GM19397 (cell line): ENCODE results near the gene CTTNBP2NL.

ENCODE experiments used
- ATAC-seq: cut with Tn5 transposase; IDR thresholded peaks from one replicate; pipeline ENCODE4 v1.9.1; 2021; ENCODE audit warnings: mild to moderate bottlenecking, moderate library complexity; ENCODE audit not compliant: unreplicated experiment

CTTNBP2NL gene

DNA sequence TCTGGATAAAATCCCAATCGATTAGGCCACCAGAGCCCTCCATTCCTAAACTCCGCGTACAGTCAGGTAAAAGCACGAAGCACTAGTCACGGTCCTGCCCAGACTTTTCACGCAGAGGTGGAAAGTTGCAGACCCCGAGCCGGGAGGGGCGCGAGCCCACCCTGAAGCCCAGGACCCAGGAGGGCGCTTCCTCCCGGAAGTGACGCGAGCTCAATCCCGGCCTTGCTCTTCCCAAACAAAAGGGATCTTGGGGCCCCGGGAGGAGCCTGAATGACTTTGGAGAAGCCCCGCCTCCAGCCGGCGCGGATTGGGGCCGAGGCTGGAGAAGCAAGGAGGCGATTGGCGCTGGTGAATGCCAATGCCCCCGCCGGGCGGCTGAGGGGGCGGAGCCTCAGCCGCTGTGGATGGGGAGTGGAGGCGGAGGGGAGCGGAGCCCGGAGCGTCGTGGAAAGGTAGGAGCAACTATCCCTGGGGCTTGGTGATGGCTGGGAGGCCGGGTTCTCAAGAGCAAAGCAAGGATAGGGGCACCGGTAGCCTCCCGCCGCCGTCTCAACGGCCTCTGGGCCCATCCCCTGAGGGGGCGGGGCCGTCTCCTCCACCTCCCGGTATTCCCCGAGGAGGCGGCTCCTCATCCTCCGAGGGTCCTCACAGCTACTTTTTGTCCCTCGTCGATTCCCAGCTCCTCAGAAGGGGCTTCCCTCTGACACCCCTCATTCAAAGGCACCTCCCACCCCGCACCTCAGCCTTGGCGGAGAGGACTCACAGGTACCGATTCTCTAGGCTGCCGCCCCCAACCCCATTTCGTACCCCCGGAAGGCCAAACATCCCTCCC, at the start of gene CTTNBP2NL:
Gene CTTNBP2NL, plus strand, starts transcription at position 394 of the 832 bp plus-strand sequence. CDS start 19,952 bp downstream, outside the sequence.
- peak; percentile 82 for ATAC-seq

GRCh38 chr1:112346801-112347350, 49.1 kb upstream of the CTTNBP2NL start:
- no peak for ATAC-seq

DNA sequence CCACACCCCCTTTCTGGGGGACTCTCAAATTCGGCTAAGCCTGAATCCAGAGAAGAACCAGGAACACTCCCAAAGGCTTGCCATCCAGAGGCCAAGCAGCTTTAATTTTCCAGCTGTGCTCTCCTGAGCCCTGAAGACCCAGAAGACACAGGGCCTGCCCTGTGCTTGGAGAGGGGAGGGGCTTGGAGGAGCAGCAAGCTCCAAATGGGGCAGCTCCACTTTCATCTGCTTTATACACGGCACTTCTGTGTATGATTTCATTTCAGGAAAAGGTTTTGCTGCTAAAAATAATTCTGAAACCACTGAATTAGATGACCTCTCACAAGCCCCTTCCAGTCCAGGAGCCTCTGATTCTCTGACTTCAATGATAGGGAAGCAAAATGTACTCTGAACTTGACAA, 39.2 kb upstream of the CTTNBP2NL start:
- ATAC-seq = no peak

- no peak for ATAC-seq
Measured at GRCh38 chr1:112357467-112357866, 38.5 kb upstream of the CTTNBP2NL start.

DNA sequence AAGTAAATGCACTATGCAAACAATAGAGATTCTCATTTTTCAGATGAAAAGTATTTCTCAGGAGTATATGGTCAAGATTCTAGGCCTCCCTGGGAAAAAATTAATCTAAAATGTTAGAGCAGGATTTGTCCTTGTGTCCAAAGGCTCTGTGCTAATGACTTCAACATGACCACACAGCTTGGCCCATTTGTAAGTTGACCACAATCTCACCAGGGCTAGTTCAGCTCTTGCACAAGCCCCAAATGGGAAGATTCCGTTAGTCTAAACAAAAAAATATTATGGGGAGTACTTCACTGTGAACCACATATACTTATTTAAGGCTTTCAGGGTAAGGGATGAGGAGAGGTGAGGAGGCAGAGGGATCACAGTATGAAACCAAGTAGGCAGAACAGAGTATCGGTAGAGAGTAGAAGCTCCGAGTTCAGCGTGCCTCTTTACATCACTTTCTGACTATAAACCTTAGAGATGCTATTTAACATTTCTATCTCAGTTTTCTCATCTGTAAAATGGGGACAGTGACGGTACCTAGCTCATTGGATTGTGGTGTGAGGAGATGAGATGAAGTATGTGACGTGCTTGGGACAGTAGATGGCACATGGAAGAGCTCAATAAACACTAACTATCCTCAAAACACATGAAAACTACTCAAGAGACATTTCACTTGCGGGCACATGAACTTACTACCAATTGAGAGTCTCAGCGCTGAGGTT, 37.8 kb upstream of the CTTNBP2NL start:
- no peak for ATAC-seq

DNA sequence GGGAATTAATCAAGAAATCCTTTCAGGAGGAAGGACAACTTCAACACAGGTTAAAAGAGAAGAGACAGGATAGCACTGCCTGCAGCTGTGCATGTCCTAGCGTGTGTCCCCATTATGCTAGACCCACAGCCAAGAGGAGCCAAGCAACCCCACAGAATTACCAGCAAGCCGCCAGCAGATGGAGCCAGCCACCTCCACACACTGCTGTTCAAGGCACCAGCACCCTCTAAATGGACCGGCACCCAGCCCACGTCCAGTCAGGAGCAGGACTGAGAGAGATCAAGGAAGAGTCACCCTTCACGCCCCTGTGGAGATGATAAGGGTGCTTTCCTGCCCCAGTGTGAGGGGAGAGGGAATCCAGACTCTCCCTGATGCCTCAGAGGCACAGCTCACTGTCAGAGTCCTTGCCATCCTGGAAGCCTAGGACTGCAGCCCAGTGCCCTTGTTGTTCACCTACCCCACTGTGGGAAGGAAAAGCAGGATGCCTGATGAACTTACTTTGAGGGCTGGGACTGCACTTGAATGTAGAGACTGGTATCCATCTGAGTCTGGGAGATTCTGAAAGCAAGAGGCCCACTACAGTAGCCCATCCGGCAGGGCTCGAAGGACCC, 37.1 kb upstream of the CTTNBP2NL start:
- no peak for ATAC-seq

- no peak for ATAC-seq
Measured at GRCh38 chr1:112359961-112360767, 35.9 kb upstream of the CTTNBP2NL start.

DNA sequence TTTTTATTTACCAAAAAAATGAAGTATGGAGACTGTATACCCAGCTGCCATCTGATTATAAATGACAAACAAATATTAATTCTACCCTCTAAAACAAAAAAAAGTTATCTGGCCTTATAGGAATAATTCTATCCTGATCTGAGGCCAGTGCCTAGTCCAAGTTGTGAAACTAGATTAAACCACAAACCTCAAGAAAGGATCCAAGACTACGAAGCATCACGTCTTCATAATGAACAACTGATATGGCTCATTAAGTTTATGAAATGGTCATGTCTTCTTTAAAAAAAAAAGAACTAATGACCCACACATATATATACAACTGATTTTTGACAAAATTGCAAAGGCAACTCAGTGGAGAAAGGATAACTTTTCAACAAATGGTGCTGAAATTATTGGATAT, 32.4 kb upstream of the CTTNBP2NL start:
- ATAC-seq = no peak

GRCh38 chr1:112368198-112368597, 27.8 kb upstream of the CTTNBP2NL start:
- no peak for ATAC-seq

- peak; percentile 98 for ATAC-seq
Measured at GRCh38 chr1:112369392-112370285, 26.4 kb upstream of the CTTNBP2NL start.

GRCh38 chr1:112370996-112371395, 25.0 kb upstream of the CTTNBP2NL start:
- ATAC-seq = no peak

- no peak for ATAC-seq
Measured at GRCh38 chr1:112371775-112372174, 24.2 kb upstream of the CTTNBP2NL start.

DNA sequence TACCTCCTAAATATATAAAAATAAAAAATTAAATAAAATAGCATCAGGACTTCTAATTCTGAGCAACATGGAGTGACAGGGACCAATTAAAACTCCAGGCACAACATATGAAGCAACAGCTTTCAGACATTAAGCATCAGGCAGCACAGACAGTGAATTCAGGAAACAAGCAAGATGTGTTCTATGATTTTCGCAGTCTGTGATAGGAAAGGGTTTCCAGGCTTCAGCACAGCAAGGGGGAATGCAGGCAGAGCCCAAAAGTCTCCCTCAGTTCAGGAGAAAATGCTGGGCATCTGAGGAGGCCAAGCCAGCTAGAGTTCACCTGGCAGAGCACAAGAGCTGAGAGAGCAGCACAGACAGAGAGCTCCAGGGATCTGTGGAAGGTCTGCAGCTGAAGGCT, 22.2 kb upstream of the CTTNBP2NL start:
- no peak for ATAC-seq

DNA sequence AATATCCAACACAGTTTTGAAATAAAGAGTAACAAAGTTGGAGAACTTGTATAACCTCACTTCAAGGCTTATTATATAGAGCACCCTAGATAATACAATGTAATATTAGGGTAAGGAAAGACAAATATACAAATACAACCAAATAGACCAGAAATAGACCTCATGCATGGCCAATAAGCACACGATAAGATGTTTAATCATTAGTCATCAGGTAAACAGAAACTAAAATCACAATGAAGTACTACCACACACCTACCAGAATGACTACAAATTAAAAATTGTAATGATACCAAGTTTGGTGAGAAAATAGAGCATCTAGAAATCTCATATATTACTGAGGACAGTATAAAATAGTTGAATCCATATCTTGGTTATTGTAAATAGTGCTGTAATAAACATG, 20.3 kb upstream of the CTTNBP2NL start:
- no peak for ATAC-seq

GRCh38 chr1:112380356-112380755, 15.7 kb upstream of the CTTNBP2NL start:
- no peak for ATAC-seq

DNA sequence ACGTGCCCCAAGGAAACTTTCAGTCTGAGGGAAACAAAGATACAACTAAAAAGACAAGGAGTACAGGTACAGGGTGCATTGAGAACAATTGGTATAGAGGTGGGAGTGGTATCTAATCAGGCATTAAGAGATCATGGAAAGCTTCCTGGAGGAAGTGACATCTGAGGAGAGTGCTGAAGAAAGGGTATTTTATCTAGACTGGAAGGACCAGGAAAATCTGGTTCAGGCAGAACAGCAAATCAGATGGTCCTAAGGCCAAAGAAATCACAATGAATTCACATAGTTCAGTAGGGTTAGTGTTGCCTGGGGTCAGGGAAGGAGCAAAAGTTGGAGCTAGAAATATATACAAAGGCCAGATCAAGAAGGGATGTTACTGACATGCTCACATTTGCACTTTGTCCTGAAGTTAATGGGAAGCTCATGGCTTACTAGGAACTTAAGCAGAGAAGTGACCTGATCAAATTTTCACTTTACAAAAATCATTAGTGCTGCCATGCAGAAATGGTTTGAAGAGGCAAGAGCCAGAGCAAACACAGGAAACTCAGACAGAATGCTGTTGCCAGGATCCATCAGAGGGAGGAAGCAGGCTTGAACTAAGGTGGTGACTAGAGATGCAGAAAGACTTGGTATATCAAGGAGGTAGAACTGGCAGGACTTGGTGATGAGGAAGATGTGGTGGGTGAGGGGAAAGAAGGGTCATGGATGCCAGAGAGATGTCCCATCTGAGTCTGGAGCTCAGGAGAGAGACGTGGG, 14.5 kb upstream of the CTTNBP2NL start:
- no peak for ATAC-seq

DNA sequence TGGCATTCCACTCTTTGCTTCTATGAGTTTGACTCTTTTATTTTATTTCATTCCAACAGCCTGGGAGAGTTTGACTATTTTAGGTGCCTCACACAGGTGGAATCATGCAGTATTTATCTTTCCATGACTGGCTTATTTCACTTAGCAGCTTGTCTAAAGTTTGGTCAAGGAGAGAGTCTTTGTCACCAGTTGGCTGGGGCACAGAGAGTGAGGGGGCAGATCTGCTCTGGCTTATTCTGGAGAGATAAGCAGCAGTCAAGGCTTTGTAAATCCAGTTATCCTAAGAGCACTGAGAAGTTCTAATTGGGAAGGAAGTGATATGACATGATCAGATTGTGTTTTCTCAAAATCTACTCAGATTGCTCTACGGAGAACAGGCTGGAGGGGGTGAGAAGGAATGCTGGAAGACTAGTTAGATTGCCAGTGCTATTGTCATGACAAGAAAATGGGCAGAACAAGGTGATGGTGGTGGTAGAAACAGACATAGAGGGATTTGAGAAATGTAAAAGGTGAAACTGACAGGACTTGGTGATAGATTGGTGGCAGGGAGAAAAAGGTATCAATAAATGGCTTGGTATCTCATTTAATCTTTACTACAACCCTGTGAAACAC, 12.1 kb upstream of the CTTNBP2NL start:
- ATAC-seq = no peak

DNA sequence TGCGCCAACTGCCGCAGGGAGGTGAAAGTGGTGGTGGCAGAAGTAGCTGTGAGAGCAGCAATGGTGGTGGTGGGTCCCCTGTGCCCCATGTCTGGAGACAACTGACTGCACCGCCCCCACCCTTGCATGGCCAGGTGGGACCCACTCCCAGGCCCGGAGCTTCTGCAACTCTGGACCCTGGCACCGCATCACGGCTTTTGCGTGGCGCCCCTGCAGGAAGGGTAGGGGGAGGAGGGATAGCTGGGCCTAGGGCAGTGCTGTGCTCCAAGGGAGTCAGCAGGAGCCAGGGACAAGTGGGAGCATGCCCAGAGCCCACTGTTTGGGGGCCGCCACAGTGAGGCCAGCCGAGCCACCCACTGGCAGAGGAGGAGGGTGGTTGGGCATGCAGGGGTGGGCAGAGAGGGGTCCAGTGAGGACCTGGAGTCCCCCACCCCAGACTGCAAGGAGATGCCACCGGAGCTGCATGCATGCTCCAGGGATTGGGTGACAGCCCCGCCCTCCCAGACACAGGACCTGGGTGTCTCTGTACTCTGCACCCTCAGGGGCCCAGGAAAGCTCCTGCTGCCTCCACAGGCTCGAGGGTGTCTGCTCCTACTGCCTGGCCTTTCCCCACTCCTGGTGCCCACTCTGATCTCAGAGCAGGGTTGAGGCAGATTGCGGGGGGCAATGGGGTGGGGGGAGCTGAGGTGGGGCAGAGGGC, 9.8 kb upstream of the CTTNBP2NL start:
- ATAC-seq = no peak
